Neural progenitor cell (in vitro differentiated cells): ENCODE results near the gene ZMIZ1.

Experiments used
- CTCF ChIP-seq: fragments of 200-600 bp; sonication (generic); IDR thresholded peaks from 2 replicates; pipeline ENCODE4 v1.5.1; 2017; ENCODE audit warnings: antibody characterized with exemption, mild to moderate bottlenecking
- EZH2phosphoT487 ChIP-seq: fragments of 200-600 bp; sonication (generic); IDR thresholded peaks from 2 replicates; pipeline ENCODE4 v1.6.1; 2017; ENCODE audit warnings: antibody characterized with exemption

DNA sequence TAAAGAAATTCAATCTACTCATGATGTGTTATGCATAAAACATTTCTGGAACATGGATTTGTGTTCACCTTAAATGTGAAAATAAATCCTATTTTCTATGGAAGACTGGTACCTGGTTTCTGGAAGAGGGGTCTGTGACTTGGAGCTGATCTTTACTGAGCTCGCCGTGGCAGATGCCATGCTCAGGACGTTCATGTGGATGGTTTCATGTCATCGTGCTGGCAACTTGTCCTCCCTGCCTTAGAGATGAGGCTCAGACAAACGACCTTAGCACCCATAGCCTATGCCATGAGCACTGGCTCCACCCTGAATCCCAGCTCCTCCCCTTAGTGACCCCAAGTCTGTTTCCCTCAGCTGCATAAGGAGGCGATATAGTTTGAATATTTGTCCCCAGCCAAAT is 285.8 kb downstream of the ZMIZ1 start:
- TF ChIP-seq CTCF, result no peak
- TF ChIP-seq EZH2phosphoT487, result no peak
